SK-N-SH (cell line): ENCODE results near the gene ADRA2A.

Experiments
- CHD2 ChIP-seq: fragments of 150-350 bp; IDR thresholded peaks from 2 replicates; pipeline ENCODE4 v1.6.1; 2018; ENCODE audit warnings: low read length; ENCODE audit not compliant: partially characterized antibody
- CTCF ChIP-seq: fragments of 200-600 bp; sonication (generic); IDR thresholded peaks from 2 replicates; pipeline ENCODE4 v1.6.1; 2017; ENCODE audit warnings: antibody characterized with exemption, mild to moderate bottlenecking, moderate library complexity
- EZH2phosphoT487 ChIP-seq: fragments of 200-600 bp; sonication (generic); IDR thresholded peaks from 2 replicates; pipeline ENCODE4 v1.6.1; 2017; ENCODE audit warnings: low read depth, mixed run types, mild to moderate bottlenecking, antibody characterized with exemption, moderate library complexity, borderline replicate concordance
- GABPA ChIP-seq: IDR thresholded peaks from 2 replicates; pipeline ENCODE4 v1.4.0; 2012; ENCODE audit warnings: low read depth, mild to moderate bottlenecking
- IRF3 ChIP-seq: fragments of 150-350 bp; IDR thresholded peaks from 2 replicates; pipeline ENCODE4 v1.6.1; 2016; ENCODE audit warnings: mild to moderate bottlenecking, low read depth, low read length
- MXI1 ChIP-seq: IDR thresholded peaks from 2 replicates; pipeline ENCODE4 v1.6.1; 2012; ENCODE audit warnings: mild to moderate bottlenecking, low read depth, low read length, improper control_type of control experiment
- NFIC ChIP-seq: IDR thresholded peaks from 2 replicates; pipeline ENCODE4 v1.4.0; 2012; ENCODE audit warnings: borderline replicate concordance
- POLR2AphosphoS5 ChIP-seq: IDR thresholded peaks from 2 replicates; pipeline ENCODE4 v1.6.1; 2012; ENCODE audit warnings: low read depth, low read length
- RAD21 ChIP-seq: IDR thresholded peaks from 2 replicates; pipeline ENCODE4 v1.6.1; 2012; ENCODE audit warnings: mild to moderate bottlenecking, low read length
- RFX5 ChIP-seq: IDR thresholded peaks from 2 replicates; pipeline ENCODE4 v1.6.1; 2012; ENCODE audit warnings: mild to moderate bottlenecking, improper control_type of control experiment, low read length
- TAF1 ChIP-seq: IDR thresholded peaks from 2 replicates; pipeline ENCODE4 v1.6.1; 2012; ENCODE audit warnings: low read depth, mild to moderate bottlenecking, low read length, moderate library complexity, borderline replicate concordance
- YY1 ChIP-seq: IDR thresholded peaks from 2 replicates; pipeline ENCODE4 v1.4.0; 2012; ENCODE audit warnings: low read depth, mild to moderate bottlenecking
- TF ChIP-seq, protein P1 (sequence below): IDR thresholded peaks from 2 replicates; pipeline ENCODE4 v1.6.1; 2012; ENCODE audit warnings: mild to moderate bottlenecking, low read depth, low read length, moderate library complexity

GRCh38 chr10:111037858-111038257 lies 39.0 kb upstream of the ADRA2A start:
- TF ChIP-seq CTCF: peak; percentile 27; the same call in 1 of the 2 replicates
- TF ChIP-seq IRF3: no peak
- TF ChIP-seq GABPA: no peak
- TF ChIP-seq RAD21: no peak
- TF ChIP-seq YY1: no peak
- no peak for TF ChIP-seq EZH2phosphoT487
- no peak for TF ChIP-seq RFX5
- TF ChIP-seq POLR2AphosphoS5: no peak
- no peak for TF ChIP-seq TAF1
- no peak for TF ChIP-seq MXI1
- TF ChIP-seq, protein P1, sequence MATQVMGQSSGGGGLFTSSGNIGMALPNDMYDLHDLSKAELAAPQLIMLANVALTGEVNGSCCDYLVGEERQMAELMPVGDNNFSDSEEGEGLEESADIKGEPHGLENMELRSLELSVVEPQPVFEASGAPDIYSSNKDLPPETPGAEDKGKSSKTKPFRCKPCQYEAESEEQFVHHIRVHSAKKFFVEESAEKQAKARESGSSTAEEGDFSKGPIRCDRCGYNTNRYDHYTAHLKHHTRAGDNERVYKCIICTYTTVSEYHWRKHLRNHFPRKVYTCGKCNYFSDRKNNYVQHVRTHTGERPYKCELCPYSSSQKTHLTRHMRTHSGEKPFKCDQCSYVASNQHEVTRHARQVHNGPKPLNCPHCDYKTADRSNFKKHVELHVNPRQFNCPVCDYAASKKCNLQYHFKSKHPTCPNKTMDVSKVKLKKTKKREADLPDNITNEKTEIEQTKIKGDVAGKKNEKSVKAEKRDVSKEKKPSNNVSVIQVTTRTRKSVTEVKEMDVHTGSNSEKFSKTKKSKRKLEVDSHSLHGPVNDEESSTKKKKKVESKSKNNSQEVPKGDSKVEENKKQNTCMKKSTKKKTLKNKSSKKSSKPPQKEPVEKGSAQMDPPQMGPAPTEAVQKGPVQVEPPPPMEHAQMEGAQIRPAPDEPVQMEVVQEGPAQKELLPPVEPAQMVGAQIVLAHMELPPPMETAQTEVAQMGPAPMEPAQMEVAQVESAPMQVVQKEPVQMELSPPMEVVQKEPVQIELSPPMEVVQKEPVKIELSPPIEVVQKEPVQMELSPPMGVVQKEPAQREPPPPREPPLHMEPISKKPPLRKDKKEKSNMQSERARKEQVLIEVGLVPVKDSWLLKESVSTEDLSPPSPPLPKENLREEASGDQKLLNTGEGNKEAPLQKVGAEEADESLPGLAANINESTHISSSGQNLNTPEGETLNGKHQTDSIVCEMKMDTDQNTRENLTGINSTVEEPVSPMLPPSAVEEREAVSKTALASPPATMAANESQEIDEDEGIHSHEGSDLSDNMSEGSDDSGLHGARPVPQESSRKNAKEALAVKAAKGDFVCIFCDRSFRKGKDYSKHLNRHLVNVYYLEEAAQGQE: no peak
- no peak for TF ChIP-seq NFIC
- no peak for TF ChIP-seq CHD2
